Loucy (cell line): Measurements from ENCODE around the gene CASP9.

ENCODE experiments used
- H2AFZ ChIP-seq: fragments of 200-600 bp; sonication (generic); 2 replicates; pipeline ENCODE4 v1.6.0; 2016; ENCODE audit warnings: antibody characterized with exemption, mild to moderate bottlenecking, low read length, moderate library complexity
- H3F3A ChIP-seq: fragments of 200-600 bp; 2 replicates; pipeline ENCODE4 v1.6.0; 2016; ENCODE audit warnings: antibody characterized with exemption, low read depth, mild to moderate bottlenecking
- H3K27me3 ChIP-seq: fragments of 200-600 bp; sonication (generic); 2 replicates; pipeline ENCODE4 v1.6.1; 2014; ENCODE audit warnings: low read length, mild to moderate bottlenecking; ENCODE audit not compliant: insufficient read depth, poor library complexity, severe bottlenecking
- H3K36me3 ChIP-seq: fragments of 200-600 bp; sonication (generic); 2 replicates; pipeline ENCODE4 v1.6.1; 2016; ENCODE audit warnings: low read length; ENCODE audit not compliant: insufficient read depth
- H3K4me1 ChIP-seq: fragments of 200-600 bp; sonication (generic); 2 replicates; pipeline ENCODE4 v1.5.1; 2014; ENCODE audit warnings: low read length, mild to moderate bottlenecking; ENCODE audit not compliant: insufficient read depth, poor library complexity, severe bottlenecking
- H3K4me2 ChIP-seq: fragments of 200-600 bp; sonication (generic); 2 replicates; pipeline ENCODE4 v1.6.0; 2014; ENCODE audit warnings: antibody characterized with exemption, low read length, low read depth, mild to moderate bottlenecking; ENCODE audit not compliant: poor library complexity, severe bottlenecking
- H3K4me3 ChIP-seq: fragments of 200-600 bp; sonication (generic); 2 replicates; pipeline ENCODE4 v1.5.1; 2014; ENCODE audit warnings: low read length, mild to moderate bottlenecking, mixed read lengths; ENCODE audit not compliant: poor library complexity, severe bottlenecking
- H3K79me2 ChIP-seq: fragments of 200-600 bp; sonication (generic); 2 replicates; pipeline ENCODE4 v1.6.1; 2014; ENCODE audit warnings: low read length; ENCODE audit not compliant: insufficient read depth
- H3K9ac ChIP-seq: fragments of 200-600 bp; sonication (generic); 2 replicates; pipeline ENCODE4 v1.6.0; 2014; ENCODE audit warnings: mild to moderate bottlenecking, low read depth, low read length, moderate library complexity; ENCODE audit not compliant: poor library complexity, severe bottlenecking
- H3K9me2 ChIP-seq: fragments of 200-600 bp; sonication (generic); replicated peaks from 2 replicates; pipeline ENCODE4 v1.6.1; 2016; ENCODE audit warnings: low read depth, low read length, mixed read lengths
- H3K9me3 ChIP-seq: fragments of 200-600 bp; sonication (generic); 2 replicates; pipeline ENCODE4 v1.6.1; 2014; ENCODE audit warnings: mild to moderate bottlenecking, antibody characterized with exemption, low read length, low read depth; ENCODE audit not compliant: insufficient read depth
- H4K20me1 ChIP-seq: fragments of 200-600 bp; sonication (generic); 2 replicates; pipeline ENCODE4 v1.6.0; 2014; ENCODE audit warnings: antibody characterized with exemption, low read length, mild to moderate bottlenecking; ENCODE audit not compliant: insufficient read depth, poor library complexity, severe bottlenecking
- CTCF ChIP-seq: fragments of 200-600 bp; sonication (generic); conservative IDR thresholded peaks from 2 replicates; pipeline ENCODE4 v1.5.1; 2014; ENCODE audit warnings: mild to moderate bottlenecking, antibody characterized with exemption, low read length
- EZH2phosphoT487 ChIP-seq: fragments of 200-600 bp; IDR thresholded peaks from 2 replicates; pipeline ENCODE4 v1.6.1; 2018; ENCODE audit warnings: antibody characterized with exemption, mild to moderate bottlenecking, moderate library complexity, borderline replicate concordance

Gene CASP9

GRCh38 chr1:15452216-15452615, 71.8 kb downstream of the CASP9 start:
- Histone ChIP-seq H3K9ac (no peak overlapping the region), H2AFZ (no peak overlapping the region), H3K27me3 (no peaks in the 10 kb centered on the region), H3F3A (no peaks in the 10 kb centered on the region), H3K79me2 (no peaks in the 10 kb centered on the region), H3K9me3 (no peaks in the 10 kb centered on the region), H3K9me2 (no peaks in the 10 kb centered on the region), H3K36me3 (no peaks in the 10 kb centered on the region), H3K4me2 (no peak overlapping the region), H3K4me3 (no peak overlapping the region), H3K4me1 (no peaks in the 10 kb centered on the region), H4K20me1 (no peaks in the 10 kb centered on the region)
- TF ChIP-seq EZH2phosphoT487: no peak
- no peak for TF ChIP-seq CTCF

- TF ChIP-seq EZH2phosphoT487 (no peak), CTCF (no peak)
- Histone ChIP-seq H3K4me1 (no peaks in the 10 kb centered on the region), H3K27me3 (no peaks in the 10 kb centered on the region), H3K9me3 (no peaks in the 10 kb centered on the region), H2AFZ (no peak overlapping the region), H3K79me2 (no peaks in the 10 kb centered on the region), H3K36me3 (no peaks in the 10 kb centered on the region), H4K20me1 (no peaks in the 10 kb centered on the region), H3K4me3 (no peak overlapping the region), H3K9ac (no peak overlapping the region), H3K4me2 (no peak overlapping the region), H3F3A (no peaks in the 10 kb centered on the region), H3K9me2 (no peaks in the 10 kb centered on the region)
These were observed 72.8 kb downstream of the CASP9 start for GRCh38 chr1:15451014-15451722.

GRCh38 chr1:15449567-15449966, 74.4 kb downstream of the CASP9 start:
- Histone ChIP-seq H3K27me3 (no peaks in the 10 kb centered on the region), H3K4me1 (no peaks in the 10 kb centered on the region), H3F3A (no peaks in the 10 kb centered on the region), H3K36me3 (no peaks in the 10 kb centered on the region), H3K9ac (no peak overlapping the region), H3K4me2 (no peak overlapping the region), H3K4me3 (no peak overlapping the region), H2AFZ (peak overlapping the region; percentile 32), H3K79me2 (no peaks in the 10 kb centered on the region), H3K9me2 (no peaks in the 10 kb centered on the region), H4K20me1 (no peaks in the 10 kb centered on the region), H3K9me3 (no peaks in the 10 kb centered on the region)
- TF ChIP-seq CTCF: no peak
- TF ChIP-seq EZH2phosphoT487: no peak
